Neuronal stem cell (in vitro differentiated cells): Measurements from ENCODE around the gene PSMA7.

ENCODE experiments used
- DNase-seq: peaks from one replicate; pipeline ENCODE4 v3.0.0-alpha.2; 2013; ENCODE audit warnings: low spot score
- H2AFZ ChIP-seq: one replicate; pipeline ENCODE4 v1.6.1; 2013; ENCODE audit warnings: mild to moderate bottlenecking, low read length, inconsistent platforms
- H2AK5ac ChIP-seq: 2 replicates; pipeline ENCODE4 v1.6.1; 2013; ENCODE audit warnings: low read depth, mild to moderate bottlenecking, inconsistent platforms, low read length, moderate library complexity, mixed read lengths
- H2BK120ac ChIP-seq: 2 replicates; pipeline ENCODE4 v1.6.1; 2013; ENCODE audit warnings: low read depth, mild to moderate bottlenecking, inconsistent platforms, low read length, moderate library complexity, mixed read lengths
- H2BK12ac ChIP-seq: one replicate; pipeline ENCODE4 v1.6.1; 2013; ENCODE audit warnings: low read length, inconsistent platforms
- H2BK15ac ChIP-seq: 2 replicates; pipeline ENCODE4 v1.6.1; 2013; ENCODE audit warnings: mild to moderate bottlenecking, low read length, inconsistent platforms, mixed read lengths
- H2BK5ac ChIP-seq: one replicate; pipeline ENCODE4 v1.6.1; 2013; ENCODE audit warnings: inconsistent platforms, mild to moderate bottlenecking, low read length, moderate library complexity
- H3K14ac ChIP-seq: one replicate; pipeline ENCODE4 v1.6.1; 2013; ENCODE audit warnings: low read length, inconsistent platforms
- H3K18ac ChIP-seq: 2 replicates; pipeline ENCODE4 v1.6.1; 2013; ENCODE audit warnings: low read length, inconsistent platforms
- H3K23ac ChIP-seq: 2 replicates; pipeline ENCODE4 v1.6.1; 2013; ENCODE audit warnings: low read depth, mild to moderate bottlenecking, mixed read lengths, low read length, inconsistent platforms; ENCODE audit not compliant: poor library complexity
- H3K27ac ChIP-seq: replicated peaks from 3 replicates; pipeline ENCODE4 v1.5.1; 2013; ENCODE audit warnings: low read length, inconsistent platforms
- H3K27me3 ChIP-seq, 3 experiments: 2 replicates each; pipeline ENCODE4 v1.6.1; 2013; ENCODE audit warnings: low read length in 3 of 3, mild to moderate bottlenecking in 2 of 3, inconsistent platforms in 1 of 3, low read depth in 1 of 3, mixed read lengths in 1 of 3, moderate library complexity in 1 of 3; ENCODE audit not compliant: control insufficient read depth in 3 of 3, insufficient read depth in 3 of 3
- H3K36me3 ChIP-seq, 2 donors: replicated peaks in 1 of 2; 2 replicates each; pipeline ENCODE4 v1.6.1; 2013; ENCODE audit warnings: low read length in 2 of 2; ENCODE audit not compliant: control insufficient read depth in 2 of 2, insufficient read depth in 2 of 2
- H3K4ac ChIP-seq: 2 replicates; pipeline ENCODE4 v1.6.1; 2013; ENCODE audit warnings: inconsistent platforms, mild to moderate bottlenecking, low read length, moderate library complexity
- H3K4me1 ChIP-seq, 2 donors: 1 replicate in 1 of 2; 2 replicates in 1 of 2; pipeline ENCODE4 v1.6.1; 2013; ENCODE audit warnings: low read length in 2 of 2, low read depth in 1 of 2; ENCODE audit not compliant: control insufficient read depth in 2 of 2, insufficient read depth in 1 of 2
- H3K4me2 ChIP-seq: one replicate; pipeline ENCODE4 v1.6.1; 2013; ENCODE audit warnings: mild to moderate bottlenecking, low read length, inconsistent platforms; ENCODE audit not compliant: insufficient read depth, poor library complexity, severe bottlenecking
- H3K4me3 ChIP-seq, 2 donors: 2 replicates each; pipeline ENCODE4 v1.5.1; 2013; ENCODE audit warnings: low read length in 2 of 2, mild to moderate bottlenecking in 2 of 2, inconsistent platforms in 1 of 2, moderate library complexity in 1 of 2
- H3K79me1 ChIP-seq: one replicate; pipeline ENCODE4 v1.6.1; 2013; ENCODE audit warnings: low read depth, mild to moderate bottlenecking, inconsistent platforms, low read length, moderate library complexity
- H3K9ac ChIP-seq: one replicate; pipeline ENCODE4 v1.6.1; 2013; ENCODE audit warnings: mild to moderate bottlenecking, low read depth, low read length, inconsistent platforms; ENCODE audit not compliant: poor library complexity
- H3K9me3 ChIP-seq, 2 donors: replicated peaks in 1 of 2; 2 replicates each; pipeline versions ENCODE3 to v1.6.1; 2013; ENCODE audit warnings: low read length in 2 of 2, mild to moderate bottlenecking in 2 of 2, inconsistent platforms in 1 of 2, low read depth in 1 of 2, mixed read lengths in 1 of 2, moderate library complexity in 1 of 2; ENCODE audit not compliant: control insufficient read depth in 2 of 2, insufficient read depth in 1 of 2
- H4K8ac ChIP-seq: one replicate; pipeline ENCODE4 v1.6.1; 2013; ENCODE audit warnings: low read depth, mild to moderate bottlenecking, inconsistent platforms, low read length, moderate library complexity
- H4K91ac ChIP-seq: one replicate; pipeline ENCODE4 v1.6.1; 2013; ENCODE audit warnings: low read length, low read depth, mild to moderate bottlenecking, inconsistent platforms; ENCODE audit not compliant: poor library complexity
- WGBS, 2 donors: extraction: QIAGEN DNeasy Blood & Tissue Kit; methylation state at CpG; one replicate each; pipeline ENCODE4 v1.1.7; 2013; ENCODE audit warnings: missing lambda C conversion rate in 2 of 2, mixed read lengths in 1 of 2; ENCODE audit not compliant: insufficient read length in 2 of 2, insufficient replicate concordance in 1 of 2; ENCODE audit errors: extremely low coverage in 2 of 2; 5-methylcytosine and 5-hydroxymethylcytosine counted together

PSMA7 gene

GRCh38 chr20:62105592-62105991 lies 37.6 kb downstream of the PSMA7 start:
- Histone ChIP-seq H3K9me3 (peaks cover 4 to 31% of the 10 kb centered on the region in 2 donors), H3K4me2 (no peak overlapping the region), H3K9ac (no peak overlapping the region), H3K27me3 (no peaks in the 10 kb centered on the region), H3K18ac (no peak overlapping the region), H3K4me3 (no peak overlapping the region), H2AK5ac (no peak overlapping the region), H4K8ac (no peak overlapping the region), H2BK120ac (no peak overlapping the region), H4K91ac (no peak overlapping the region), H2BK5ac (no peak overlapping the region), H3K79me1 (no peaks in the 10 kb centered on the region), H2BK15ac (no peak overlapping the region), H3K23ac (no peak overlapping the region), H2BK12ac (no peak overlapping the region), H3K4me1 (no peaks in the 10 kb centered on the region), H3K4ac (no peak overlapping the region), H3K36me3 (no peaks in the 10 kb centered on the region), H2AFZ (no peak overlapping the region), H3K27ac (no peak overlapping the region), H3K14ac (no peak overlapping the region)
- no peak for DNase-seq
- WGBS, 2 donors = 100% methylated on average over 3 of the region's 5 CpGs

GRCh38 chr20:62104791-62105345 lies 38.3 kb downstream of the PSMA7 start:
- Histone ChIP-seq H3K4me2 (no peak overlapping the region), H3K79me1 (no peaks in the 10 kb centered on the region), H3K27me3 (peaks cover 0 to 5% (median 0%) of the 10 kb centered on the region in 3 experiments), H3K4me1 (no peaks in the 10 kb centered on the region), H3K9me3 (peaks cover 4 to 28% of the 10 kb centered on the region in 2 donors), H2BK15ac (no peak overlapping the region), H4K91ac (no peak overlapping the region), H3K4ac (no peak overlapping the region), H2AFZ (no peak overlapping the region), H2AK5ac (no peak overlapping the region), H2BK12ac (no peak overlapping the region), H2BK120ac (no peak overlapping the region), H2BK5ac (peak overlapping the region; percentile 16), H4K8ac (no peak overlapping the region), H3K4me3 (no peak overlapping the region), H3K27ac (no peak overlapping the region), H3K36me3 (no peaks in the 10 kb centered on the region), H3K23ac (no peak overlapping the region), H3K14ac (no peak overlapping the region), H3K18ac (no peak overlapping the region), H3K9ac (no peak overlapping the region)
- no CpG with 5 or more reads among the region's 7 CpGs for WGBS, 2 donors
- no peak for DNase-seq

- H3K4me2 ChIP-seq = no peak overlapping the region
- no peak for DNase-seq
- no peaks in the 10 kb centered on the region for H3K4me1 ChIP-seq
- H3K79me1 ChIP-seq = no peaks in the 10 kb centered on the region
- H3K27ac ChIP-seq = no peak overlapping the region
- H3K9me3 ChIP-seq = peaks cover 4 to 30% of the 10 kb centered on the region in 2 donors
- H3K9ac ChIP-seq = no peak overlapping the region
- H3K23ac ChIP-seq = no peak overlapping the region
- peak overlapping the region; percentile 60 for H2AK5ac ChIP-seq
- H3K18ac ChIP-seq = peak overlapping the region; percentile 53
- H3K27me3 ChIP-seq = peaks cover 0 to 8% (median 0%) of the 10 kb centered on the region in 3 experiments
- H3K14ac ChIP-seq = peak overlapping the region; percentile 40
- no peak overlapping the region for H2AFZ ChIP-seq
- no CpG with 5 or more reads among the region's 15 CpGs for WGBS, 2 donors
- no peak overlapping the region for H4K91ac ChIP-seq
- H3K4me3 ChIP-seq = no peak overlapping the region
- no peak overlapping the region for H3K4ac ChIP-seq
- no peak overlapping the region for H2BK120ac ChIP-seq
- peak overlapping the region; percentile 25 for H2BK12ac ChIP-seq
- no peak overlapping the region for H4K8ac ChIP-seq
- H2BK15ac ChIP-seq = peak overlapping the region; percentile 55
- H2BK5ac ChIP-seq = peak overlapping the region; percentile 16
- H3K36me3 ChIP-seq = no peaks in the 10 kb centered on the region
Observed at GRCh38 chr20:62104234-62104789, 38.9 kb downstream of the PSMA7 start.

- H2BK5ac ChIP-seq = peak overlapping the region; percentile 16
- no peaks in the 10 kb centered on the region for H3K79me1 ChIP-seq
- no peak for DNase-seq
- H3K27ac ChIP-seq = no peak overlapping the region
- no peaks in the 10 kb centered on the region for H3K36me3 ChIP-seq
- peaks cover 4 to 24% of the 10 kb centered on the region in 2 donors for H3K9me3 ChIP-seq
- H3K18ac ChIP-seq = peak overlapping the region; percentile 59
- no peak overlapping the region for H3K9ac ChIP-seq
- no peak overlapping the region for H3K4ac ChIP-seq
- peak overlapping the region; percentile 55 for H2BK15ac ChIP-seq
- H4K91ac ChIP-seq = no peak overlapping the region
- no peak overlapping the region for H2AFZ ChIP-seq
- peak overlapping the region; percentile 40 for H3K14ac ChIP-seq
- H2BK120ac ChIP-seq = no peak overlapping the region
- H3K4me2 ChIP-seq = no peak overlapping the region
- no peak overlapping the region for H3K4me3 ChIP-seq
- peak overlapping the region; percentile 60 for H2AK5ac ChIP-seq
- H2BK12ac ChIP-seq = peak overlapping the region; percentile 25
- H3K4me1 ChIP-seq = no peaks in the 10 kb centered on the region
- no peak overlapping the region for H4K8ac ChIP-seq
- H3K23ac ChIP-seq = no peak overlapping the region
- WGBS, 2 donors = no CpG with 5 or more reads among the region's 21 CpGs
- H3K27me3 ChIP-seq = peaks cover 0 to 8% (median 0%) of the 10 kb centered on the region in 3 experiments
Observed at GRCh38 chr20:62103508-62104233, 39.5 kb downstream of the PSMA7 start.
